Measurements from ENCODE around the gene CUBN. TPM values are rescaled to one million over a fixed set of nuclear protein-coding genes. Genes with fewer than 3 reads are reported as not detected.
A peak's percentile ranks its signal among the peaks of the same experiment; 100 is the strongest.

Gene CUBN
- total RNA-seq, 1 donor, result 1.1 TPM

GRCh38 chr10:16867990-16868389 is 261.6 kb downstream of the CUBN start:
- Histone ChIP-seq H3K9me3 (ENCODE audit: low read depth, low read length) (no peaks in the 10 kb centered on the region), H3K4me2 (ENCODE audit: insufficient read depth, low read length) (peak overlapping the region; percentile 55), H3K27ac (ENCODE audit: low read depth, low read length) (peak overlapping the region; percentile 51), H4K20me1 (ENCODE audit: insufficient read depth, low read length) (no peaks in the 10 kb centered on the region), H3K4me1 (ENCODE audit: insufficient read depth, low read length) (peaks cover 15% of the 10 kb centered on the region), H3K79me2 (ENCODE audit: insufficient read depth, low read length) (no peaks in the 10 kb centered on the region), H2AFZ (ENCODE audit: low read length) (peak overlapping the region; percentile 8), H3K36me3 (ENCODE audit: insufficient read depth, low read length) (no peaks in the 10 kb centered on the region), H3K27me3 (ENCODE audit: insufficient read depth, low read length) (no peaks in the 10 kb centered on the region), H3K4me3 (ENCODE audit: insufficient read depth, low read length) (no peak overlapping the region)
- TF ChIP-seq, protein P1, sequence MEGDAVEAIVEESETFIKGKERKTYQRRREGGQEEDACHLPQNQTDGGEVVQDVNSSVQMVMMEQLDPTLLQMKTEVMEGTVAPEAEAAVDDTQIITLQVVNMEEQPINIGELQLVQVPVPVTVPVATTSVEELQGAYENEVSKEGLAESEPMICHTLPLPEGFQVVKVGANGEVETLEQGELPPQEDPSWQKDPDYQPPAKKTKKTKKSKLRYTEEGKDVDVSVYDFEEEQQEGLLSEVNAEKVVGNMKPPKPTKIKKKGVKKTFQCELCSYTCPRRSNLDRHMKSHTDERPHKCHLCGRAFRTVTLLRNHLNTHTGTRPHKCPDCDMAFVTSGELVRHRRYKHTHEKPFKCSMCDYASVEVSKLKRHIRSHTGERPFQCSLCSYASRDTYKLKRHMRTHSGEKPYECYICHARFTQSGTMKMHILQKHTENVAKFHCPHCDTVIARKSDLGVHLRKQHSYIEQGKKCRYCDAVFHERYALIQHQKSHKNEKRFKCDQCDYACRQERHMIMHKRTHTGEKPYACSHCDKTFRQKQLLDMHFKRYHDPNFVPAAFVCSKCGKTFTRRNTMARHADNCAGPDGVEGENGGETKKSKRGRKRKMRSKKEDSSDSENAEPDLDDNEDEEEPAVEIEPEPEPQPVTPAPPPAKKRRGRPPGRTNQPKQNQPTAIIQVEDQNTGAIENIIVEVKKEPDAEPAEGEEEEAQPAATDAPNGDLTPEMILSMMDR (IDR thresholded peaks at IDR 0.05; ENCODE audit: extremely low read depth, low read depth, low read length), result no peak
- DNase-seq (ENCODE audit: insufficient read length, low spot score, missing footprints), result no peak

DNA sequence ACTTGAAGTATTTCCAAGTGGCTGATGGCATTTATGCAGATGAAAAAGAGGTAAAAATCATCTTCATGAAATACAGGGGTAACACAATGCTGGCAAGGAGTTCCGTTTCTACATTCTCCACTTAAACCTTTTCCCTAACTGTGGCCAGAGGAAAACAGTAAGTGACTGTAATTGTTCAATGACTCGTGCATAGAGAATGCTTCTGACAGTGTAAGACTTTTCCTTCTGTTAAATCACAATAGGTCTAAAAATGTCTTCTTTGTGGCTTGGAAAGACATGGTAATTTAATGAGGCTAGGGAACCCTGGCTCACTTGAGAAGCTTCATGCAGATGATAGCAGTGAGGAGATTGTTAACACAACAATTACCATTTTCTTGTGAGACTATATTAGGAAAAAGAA is 262.1 kb downstream of the CUBN start:
- Histone ChIP-seq H3K4me3 (ENCODE audit: insufficient read depth, low read length) (no peak overlapping the region), H3K36me3 (ENCODE audit: insufficient read depth, low read length) (no peaks in the 10 kb centered on the region), H3K9me3 (ENCODE audit: low read depth, low read length) (no peaks in the 10 kb centered on the region), H3K4me1 (ENCODE audit: insufficient read depth, low read length) (peaks cover 15% of the 10 kb centered on the region), H3K27me3 (ENCODE audit: insufficient read depth, low read length) (no peaks in the 10 kb centered on the region), H2AFZ (ENCODE audit: low read length) (no peak overlapping the region), H4K20me1 (ENCODE audit: insufficient read depth, low read length) (no peaks in the 10 kb centered on the region), H3K27ac (ENCODE audit: low read depth, low read length) (peak overlapping the region; percentile 51), H3K4me2 (ENCODE audit: insufficient read depth, low read length) (peak overlapping the region; percentile 55), H3K79me2 (ENCODE audit: insufficient read depth, low read length) (no peaks in the 10 kb centered on the region)
- no peak for DNase-seq (ENCODE audit: insufficient read length, low spot score, missing footprints)
- TF ChIP-seq, protein P1 (IDR thresholded peaks at IDR 0.05; ENCODE audit: extremely low read depth, low read depth, low read length), result no peak

DNA sequence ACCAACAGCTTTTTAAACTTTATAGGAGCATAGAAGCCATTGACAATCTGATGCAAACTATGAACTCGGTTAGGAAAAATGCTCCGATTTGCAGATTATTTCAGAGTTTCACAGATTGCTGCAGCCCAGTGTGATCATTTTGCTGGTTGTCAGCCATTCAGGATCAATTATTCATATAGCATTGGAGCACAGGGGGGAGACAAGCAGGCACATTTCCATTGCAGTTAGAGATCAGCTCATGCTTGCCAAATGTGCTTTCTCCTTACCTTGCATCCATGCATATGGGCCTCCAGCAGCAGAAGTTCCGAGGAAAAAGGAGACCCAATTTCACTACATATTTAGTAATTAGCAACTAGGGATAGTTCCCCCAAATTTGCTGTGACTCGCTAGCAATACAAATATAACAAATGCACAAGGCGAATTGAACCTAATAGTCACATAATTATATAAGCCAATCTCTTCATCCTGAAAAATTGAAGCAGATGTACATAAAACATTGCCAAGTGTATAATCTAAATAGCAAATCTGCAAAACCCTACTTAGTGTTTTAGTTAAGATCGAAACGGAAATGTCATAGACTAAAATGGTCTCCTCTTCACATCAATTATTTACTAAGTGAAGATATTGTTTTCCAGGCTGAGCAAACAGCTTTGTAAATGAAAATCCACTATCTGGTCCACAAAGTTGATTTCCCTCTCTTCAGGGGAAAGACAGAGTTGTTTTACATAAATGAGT is 262.9 kb downstream of the CUBN start:
- H3K9me3 ChIP-seq (ENCODE audit: low read depth, low read length), result no peaks in the 10 kb centered on the region
- no peaks in the 10 kb centered on the region for H4K20me1 ChIP-seq (ENCODE audit: insufficient read depth, low read length)
- no peak overlapping the region for H3K4me3 ChIP-seq (ENCODE audit: insufficient read depth, low read length)
- H3K79me2 ChIP-seq (ENCODE audit: insufficient read depth, low read length), result no peaks in the 10 kb centered on the region
- no peak for DNase-seq (ENCODE audit: insufficient read length, low spot score, missing footprints)
- H3K27me3 ChIP-seq (ENCODE audit: insufficient read depth, low read length), result no peaks in the 10 kb centered on the region
- peaks cover 15% of the 10 kb centered on the region for H3K4me1 ChIP-seq (ENCODE audit: insufficient read depth, low read length)
- H3K27ac ChIP-seq (ENCODE audit: low read depth, low read length), result no peak overlapping the region
- no peak overlapping the region for H3K4me2 ChIP-seq (ENCODE audit: insufficient read depth, low read length)
- no peaks in the 10 kb centered on the region for H3K36me3 ChIP-seq (ENCODE audit: insufficient read depth, low read length)
- TF ChIP-seq, protein P1 (IDR thresholded peaks at IDR 0.05; ENCODE audit: extremely low read depth, low read depth, low read length), result no peak
- H2AFZ ChIP-seq (ENCODE audit: low read length), result no peak overlapping the region

DNA sequence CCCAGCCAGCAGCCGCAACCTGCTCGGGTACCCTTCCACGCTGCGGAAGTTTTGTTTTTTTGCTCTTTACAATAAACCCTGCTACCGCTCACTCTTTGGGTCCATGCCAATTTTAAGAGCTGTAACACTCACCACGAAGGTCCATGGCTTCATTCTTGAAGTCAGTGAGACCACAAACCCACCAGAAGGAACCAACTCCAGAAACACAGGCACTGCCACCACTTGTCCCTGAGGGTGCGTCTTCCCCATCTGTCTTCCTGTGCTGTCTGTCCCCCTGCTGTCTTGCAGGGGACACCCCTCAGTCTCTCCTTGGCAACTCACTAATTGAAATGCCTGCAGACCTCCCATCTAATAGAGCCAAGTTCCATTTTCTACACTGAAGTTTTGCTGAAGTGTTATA is 263.8 kb downstream of the CUBN start:
- H3K79me2 ChIP-seq (ENCODE audit: insufficient read depth, low read length), result no peaks in the 10 kb centered on the region
- no peak for DNase-seq (ENCODE audit: insufficient read length, low spot score, missing footprints)
- H3K27ac ChIP-seq (ENCODE audit: low read depth, low read length), result no peak overlapping the region
- no peak overlapping the region for H2AFZ ChIP-seq (ENCODE audit: low read length)
- H3K4me2 ChIP-seq (ENCODE audit: insufficient read depth, low read length), result no peak overlapping the region
- H4K20me1 ChIP-seq (ENCODE audit: insufficient read depth, low read length), result no peaks in the 10 kb centered on the region
- H3K4me1 ChIP-seq (ENCODE audit: insufficient read depth, low read length), result peaks cover 15% of the 10 kb centered on the region
- H3K4me3 ChIP-seq (ENCODE audit: insufficient read depth, low read length), result no peak overlapping the region
- no peaks in the 10 kb centered on the region for H3K9me3 ChIP-seq (ENCODE audit: low read depth, low read length)
- H3K27me3 ChIP-seq (ENCODE audit: insufficient read depth, low read length), result no peaks in the 10 kb centered on the region
- TF ChIP-seq, protein P1 (IDR thresholded peaks at IDR 0.05; ENCODE audit: extremely low read depth, low read depth, low read length), result no peak
- H3K36me3 ChIP-seq (ENCODE audit: insufficient read depth, low read length), result no peaks in the 10 kb centered on the region
